K562 (cell line): Measurements from ENCODE around the gene FNDC4. TPM values are rescaled to one million over a fixed set of nuclear protein-coding genes. Genes with fewer than 3 reads are reported as not detected.
"Not testable (repeated sequence)": the region's sequence is repeated elsewhere in the genome, so short reads cannot be mapped to it uniquely, and the experiment has no call there.

Experiments
- ATAC-seq: fragments of 200-7000 bp; cut with Tn5 transposase; 3 replicates; pipeline ENCODE4 v1.9.1; 2020; ENCODE audit warnings: moderate library complexity
- BruUV-seq: library from RNA; stranded (reverse); fragments of 400-500 nt; replicated peaks from 2 replicates; lab custom pipeline; 2021; lab: Mats Ljungman, UMichigan
- CTCF ChIA-PET: fragments of 300-600 bp; formaldehyde crosslinking; extraction: SDS; loops from one replicate; lab custom pipeline; 2021; ENCODE audit warnings: low intra/inter-chr PET ratio; lab: Yijun Ruan, JAX
- POLR2A ChIA-PET: fragments of 300-600, 350-650 bp; sonication (Branson Sonifier 250); formaldehyde crosslinking; extraction: SDS; loops from one replicate; lab custom pipeline; 2021; ENCODE audit warnings: antibody characterized with exemption, inconsistent platforms; lab: Yijun Ruan, JAX
- DNase-seq, 4 experiments: peaks; one replicate each; pipeline versions ENCODE4 v3.0.0 to v3.0.0-alpha.2; 2011 to 2018; ENCODE audit warnings: low spot score in 3 of 4, mixed read lengths in 3 of 4; ENCODE audit errors: extremely low read depth in 1 of 4
- FAIRE-seq: peaks from 2 replicates; lab custom pipeline; 2011; peaks lifted over from hg19 to GRCh38; lab: Jason Lieb, UNC
- H2AFZ ChIP-seq: 2 replicates; pipeline ENCODE4 v1.6.0; 2011; ENCODE audit warnings: low read depth, low read length, control low read depth, inconsistent platforms
- H3K27ac ChIP-seq: fragments of 200-600 bp; 3 replicates; pipeline ENCODE4 v1.8.0; 2011; ENCODE audit warnings: low read depth, mild to moderate bottlenecking, control low read depth, inconsistent platforms, low read length, moderate library complexity, mixed read lengths; ENCODE audit errors: extremely low read depth
- H3K27me3 ChIP-seq, 2 experiments: fragments of 300-600 bp in 1 of 2; 2 replicates in 1 of 2; 3 replicates in 1 of 2; pipeline versions ENCODE4 v1.6.0 to v1.8.0; 2011; ENCODE audit warnings: inconsistent platforms in 2 of 2, low read length in 2 of 2, mild to moderate bottlenecking in 1 of 2, mixed read lengths in 1 of 2, moderate library complexity in 1 of 2; ENCODE audit not compliant: control insufficient read depth in 2 of 2, insufficient read depth in 2 of 2
- H3K36me3 ChIP-seq: fragments of 300-600 bp; 3 replicates; pipeline ENCODE4 v1.8.0; 2011; ENCODE audit warnings: mild to moderate bottlenecking, low read length, inconsistent platforms; ENCODE audit not compliant: control insufficient read depth, insufficient read depth
- H3K4me1 ChIP-seq, 2 experiments: fragments of 200-600 bp in 1 of 2; replicated peaks in 1 of 2; 2 replicates in 1 of 2; 3 replicates in 1 of 2; pipeline versions ENCODE4 v1.5.1 to v1.8.0; 2011; ENCODE audit warnings: inconsistent platforms in 2 of 2, low read length in 2 of 2, mild to moderate bottlenecking in 1 of 2, mixed read lengths in 1 of 2, moderate library complexity in 1 of 2; ENCODE audit not compliant: control insufficient read depth in 2 of 2, insufficient read depth in 2 of 2
- H3K4me2 ChIP-seq: 2 replicates; pipeline ENCODE4 v1.6.1; 2011; ENCODE audit warnings: low read length, control low read depth, inconsistent platforms, mixed read lengths; ENCODE audit not compliant: insufficient read depth
- H3K4me3 ChIP-seq: fragments of 200-600 bp; sonication (generic), shearing (Covaris generic); 2 replicates; pipeline ENCODE4 v1.5.1; 2016; ENCODE audit warnings: control low read depth, inconsistent platforms
- H3K79me2 ChIP-seq: fragments of 200-600 bp; 3 replicates; pipeline ENCODE4 v1.8.0; 2011; ENCODE audit warnings: low read length, inconsistent platforms; ENCODE audit not compliant: control insufficient read depth, insufficient read depth
- H3K9ac ChIP-seq, 2 experiments: 2 replicates each; pipeline versions ENCODE4 v1.6.0 to v1.6.1; 2011; ENCODE audit warnings: low read depth in 2 of 2, low read length in 2 of 2, control low read depth in 1 of 2, inconsistent platforms in 1 of 2, mild to moderate bottlenecking in 1 of 2, mixed read lengths in 1 of 2; ENCODE audit not compliant: insufficient read depth in 1 of 2
- H3K9me1 ChIP-seq: one replicate; pipeline ENCODE4 v1.6.0; 2011; ENCODE audit warnings: inconsistent platforms, mild to moderate bottlenecking, low read length, moderate library complexity; ENCODE audit not compliant: control insufficient read depth, insufficient read depth
- H3K9me3 ChIP-seq: replicated peaks from 2 replicates; pipeline ENCODE4 v1.5.1; 2011; ENCODE audit warnings: low read depth, low read length, inconsistent platforms; ENCODE audit not compliant: control insufficient read depth, insufficient read depth
- H4K20me1 ChIP-seq: replicated peaks from 2 replicates; pipeline ENCODE4 v1.6.1; 2011; ENCODE audit warnings: low read length, inconsistent platforms, mixed read lengths; ENCODE audit not compliant: control insufficient read depth, insufficient read depth
- ATF3 ChIP-seq, 2 experiments: fragments of 450-650 bp in 1 of 2; sonication (generic) in 1 of 2; formaldehyde crosslinking in 1 of 2; IDR thresholded peaks in 1 of 2; conservative IDR thresholded peaks in 1 of 2; 2 replicates each; pipeline versions ENCODE4 v1.6.1 to v1.8.1; 2016 to 2023; ENCODE audit warnings: mild to moderate bottlenecking in 2 of 2, moderate library complexity in 2 of 2, inconsistent platforms in 1 of 2, missing genetic modification reagents in 1 of 2
- CBFA2T2 ChIP-seq: fragments of 450-650 bp; conservative IDR thresholded peaks from 2 replicates; pipeline ENCODE4 v1.6.1; 2017; ENCODE audit warnings: mild to moderate bottlenecking
- CBFA2T3 ChIP-seq: fragments of 450-650 bp; IDR thresholded peaks from 2 replicates; pipeline ENCODE4 v1.6.1; 2017
- CEBPB ChIP-seq: fragments of 450-650 bp; IDR thresholded peaks from 2 replicates; pipeline ENCODE4 v1.6.1; 2016; ENCODE audit warnings: missing genetic modification characterization, missing compliant biosample characterization
- CXXC5 ChIP-seq: fragments of 250-450 bp; sonication (Bioruptor Pico); IDR thresholded peaks from 2 replicates; pipeline ENCODE4 v1.8.0; 2022; ENCODE audit warnings: inconsistent platforms, mild to moderate bottlenecking, moderate library complexity
- ESRRA ChIP-seq: fragments of 450-650 bp; IDR thresholded peaks from 2 replicates; pipeline ENCODE4 v1.6.1; 2014; ENCODE audit warnings: low read depth, mild to moderate bottlenecking, moderate library complexity, borderline replicate concordance
- LEF1 ChIP-seq: fragments of 450-650 bp; IDR thresholded peaks from 2 replicates; pipeline ENCODE4 v1.6.1; 2016; ENCODE audit warnings: mild to moderate bottlenecking
- NBN ChIP-seq: fragments of 450-650 bp; IDR thresholded peaks from 2 replicates; pipeline ENCODE4 v1.6.1; 2016; ENCODE audit warnings: low read depth, mild to moderate bottlenecking
- NR2C1 ChIP-seq, 2 experiments: fragments of 450-650 bp; IDR thresholded peaks; 2 replicates each; pipeline ENCODE4 v1.6.1; 2017; ENCODE audit warnings: mild to moderate bottlenecking in 2 of 2, antibody characterized with exemption in 1 of 2, inconsistent platforms in 1 of 2, missing compliant biosample characterization in 1 of 2, missing genetic modification characterization in 1 of 2
- RBFOX2 ChIP-seq: fragments of 200-400 bp; formaldehyde crosslinking; IDR thresholded peaks from 2 replicates; pipeline ENCODE4 v1.6.1; 2017; ENCODE audit warnings: low read depth, mild to moderate bottlenecking, low read length, moderate library complexity
- SMARCA4 ChIP-seq: fragments of 450-650 bp; IDR thresholded peaks from 2 replicates; pipeline ENCODE4 v1.6.1; 2016
- SMARCC2 ChIP-seq: fragments of 450-650 bp; IDR thresholded peaks from 2 replicates; pipeline ENCODE4 v1.6.1; 2017; ENCODE audit warnings: antibody characterized with exemption, moderate library complexity, mild to moderate bottlenecking, low read depth
- TAL1 ChIP-seq: fragments of 450-650 bp; IDR thresholded peaks from 2 replicates; pipeline ENCODE4 v1.6.1; 2016; ENCODE audit warnings: mild to moderate bottlenecking
- TCF3 ChIP-seq: sonication (generic); formaldehyde crosslinking; IDR thresholded peaks from 2 replicates; pipeline ENCODE4 v1.4.0; 2020; ENCODE audit warnings: mild to moderate bottlenecking, missing genetic modification reagents
- TRIM24 ChIP-seq, 2 experiments: fragments of 450-650 bp; IDR thresholded peaks; 2 replicates each; pipeline ENCODE4 v1.6.1; 2016
- ZNF316 ChIP-seq: fragments of 450-650 bp; IDR thresholded peaks from 2 replicates; pipeline ENCODE4 v1.6.1; 2016
- WGBS: fragments of 100-300 bp; shearing (Covaris generic); methylation state at CpG from one replicate; pipeline ENCODE4 v1.1.6; 2016; ENCODE audit warnings: low coverage, mixed read lengths; ENCODE audit not compliant: insufficient coverage; ENCODE audit errors: missing lambda C conversion rate; 5-methylcytosine and 5-hydroxymethylcytosine counted together
- in situ Hi-C: fragments of 300-500 bp; cut with MboI; formaldehyde crosslinking; loops from 4 replicates; pipeline ENCODE4 v1.15.0; 2018; ENCODE audit warnings: inconsistent platforms, mixed read lengths
- intact Hi-C: fragments of 100-400 bp; cut with micrococcal nuclease; formaldehyde crosslinking; loops from 2 replicates; pipeline ENCODE4 v1.14.2; 2022
- polyA plus RNA-seq, 8 experiments: library from polyadenylated mRNA; depleted of rRNA in 4 of 8; stranded (reverse) in 5 of 8; unstranded in 3 of 8; fragments of >200 nt; fragmentation: Nextera tagmentation in 2 of 8; fragmentation: Illumina TruSeq in 1 of 8; extraction: Ambion mirVana in 2 of 8; extraction: Trizol in 1 of 8; gene quantifications; 2 replicates each; pipeline versions ENCODE4 v1.2.1 to v1.2.3, GENCODE V29; 2011 to 2014; ENCODE audit warnings: inconsistent platforms in 1 of 8, missing spikeins in 1 of 8
- total RNA-seq, 7 experiments: library from RNA; depleted of rRNA in 6 of 7; stranded (reverse); fragments of >200 nt in 6 of 7; fragmentation: Illumina TruSeq in 2 of 7; extraction: Trizol in 2 of 7; gene quantifications; 2 replicates each; pipeline versions ENCODE4 v1.2.1 to v1.2.3, GENCODE V29; 2011 to 2021; ENCODE audit warnings: low replicate concordance in 1 of 7

The FNDC4 gene
- total and polyA plus RNA-seq, 9 of the 15 experiments (the other 6 are each of a cell fraction or from before 2014, with no cell fraction given) = 0.28 to 4.9 (median 2.3) TPM

- H3K9ac ChIP-seq, H3K4me2 ChIP-seq, H3K79me2 ChIP-seq, H3K4me3 ChIP-seq, BruUV-seq, H2AFZ ChIP-seq, POLR2A ChIA-PET, ATAC-seq, H4K20me1 ChIP-seq, H3K36me3 ChIP-seq, in situ Hi-C loops, H3K9me1 ChIP-seq, H3K27me3 ChIP-seq, FAIRE-seq, CTCF ChIA-PET, H3K27ac ChIP-seq, DNase-seq, H3K9me3 ChIP-seq: not testable (repeated sequence)
- no CpG with 5 or more reads among the region's 35 CpGs for WGBS
- peaks cover 19 to 21% of the 10 kb centered on the region in 2 experiments for H3K4me1 ChIP-seq
- TF ChIP-seq RBFOX2 = 0 out of 2 replicates have a peak, but pooled peaks have one; percentile 31
- intact Hi-C loops = loop anchor here (5.0 kb wide), 1 partner anchor 43 kb away; the partner anchor contains the start of gene ZNF512
These were observed 44.6 kb upstream of the FNDC4 start for GRCh38 chr2:27539649-27540048.

GRCh38 chr2:27538839-27539450 is 43.9 kb upstream of the FNDC4 start:
- POLR2A ChIA-PET = interaction anchor here (0.7 kb wide), 1 partner anchor 95 kb away, joined by 3 read pairs; no protein-coding TSS in a partner anchor
- H3K9me1 ChIP-seq; H3K9me3 ChIP-seq; H4K20me1 ChIP-seq; H3K4me3 ChIP-seq; H2AFZ ChIP-seq; H3K27me3 ChIP-seq; H3K79me2 ChIP-seq; in situ Hi-C loops; CTCF ChIA-PET; H3K36me3 ChIP-seq; FAIRE-seq; BruUV-seq; TF ChIP-seq ATF3 (CRISPR knock-in tag; conservative IDR thresholded peaks at IDR 0.05): not testable (repeated sequence)
- ATAC-seq = peak; percentile 59
- peak overlapping the region; percentile 71; the same call in 2 of the 3 replicates for H3K27ac ChIP-seq
- 0% methylated on average over 1 of the region's 6 CpGs for WGBS
- DNase-seq = peak in 2 of 4 experiments; percentile 24 to 25
- peak overlapping the region in 1 of 2 experiments; percentile 34; a peak in 1 of 4 replicates for H3K9ac ChIP-seq
- peaks cover 19 to 21% of the 10 kb centered on the region in 2 experiments for H3K4me1 ChIP-seq
- intact Hi-C loops = loop anchor here (5.0 kb wide), 1 partner anchor 43 kb away; the partner anchor contains the start of gene ZNF512
- peak overlapping the region; percentile 25; the same call in 1 of the 2 replicates for H3K4me2 ChIP-seq
- TF ChIP-seq TAL1 = peak; percentile 76
- peak; percentile 83 for TF ChIP-seq CBFA2T2
- peak; percentile 49; the same call in 1 of the 2 replicates for TF ChIP-seq NR2C1 (IDR thresholded peaks at IDR 0.05)
- TF ChIP-seq NR2C1 (tag; IDR thresholded peaks at IDR 0.05) = 0 out of 2 replicates have a peak, but pooled peaks have one; percentile 16
- TF ChIP-seq TRIM24 (IDR thresholded peaks at IDR 0.05) = peak; percentile 12 to 62; a peak in 2 of 4 replicates
- TF ChIP-seq SMARCA4 = peak; percentile 77
- 0 out of 2 replicates have a peak, but pooled peaks have one; percentile 19 for TF ChIP-seq ATF3 (IDR thresholded peaks at IDR 0.05)
- 0 out of 2 replicates have a peak, but pooled peaks have one; percentile 28 for TF ChIP-seq LEF1
- TF ChIP-seq CEBPB (tag) = peak; percentile 74
- TF ChIP-seq CBFA2T3 = peak; percentile 90
- peak; percentile 34; the same call in 1 of the 2 replicates for TF ChIP-seq NBN
- TF ChIP-seq CXXC5 (CRISPR knock-in tag) = 0 out of 2 replicates have a peak, but pooled peaks have one; percentile 46
- 0 out of 2 replicates have a peak, but pooled peaks have one; percentile 16 for TF ChIP-seq ESRRA
- 0 out of 2 replicates have a peak, but pooled peaks have one; percentile 9 for TF ChIP-seq ZNF316
- peak; percentile 64 for TF ChIP-seq TCF3 (CRISPR knock-in tag)
- peak; percentile 62; the same call in 1 of the 2 replicates for TF ChIP-seq SMARCC2
